Stimulated activated CD4-positive, alpha-beta T cell treated with anti-CD3 and anti-CD28 coated beads, TNF-alpha, amount 100 ng/mL, for 24 hours (primary cell): Measurements from ENCODE around the gene SYT15.
A peak's percentile ranks its signal among the peaks of the same experiment; 100 is the strongest.
"Not testable (repeated sequence)": the region's sequence is repeated elsewhere in the genome, so short reads cannot be mapped to it uniquely, and the experiment has no call there.

Experiments used
- DNase-seq, 3 experiments: peaks; one replicate each; pipeline ENCODE4 v3.0.0-alpha.2; 2020; ENCODE audit warnings: low read depth in 3 of 3

Gene SYT15

GRCh38 chr10:46578474-46579178 lies at the start of gene SYT15:
Gene SYT15, plus strand, starts transcription at chr10:46579128. Its CDS starts 41 bp downstream, at chr10:46579169.
- DNase-seq: not testable (repeated sequence)

GRCh38 chr10:46529742-46530141 lies 49.2 kb upstream of the SYT15 start:
- DNase-seq: not testable (repeated sequence)

GRCh38 chr10:46530249-46531186 lies 48.4 kb upstream of the SYT15 start:
- no peak for DNase-seq

GRCh38 chr10:46532256-46532655 lies 46.7 kb upstream of the SYT15 start:
- not testable (repeated sequence) for DNase-seq

GRCh38 chr10:46534828-46535524 lies 44.0 kb upstream of the SYT15 start:
- no peak for DNase-seq

- no peak for DNase-seq
Measured at GRCh38 chr10:46536171-46536570, 42.8 kb upstream of the SYT15 start.

- DNase-seq: no peak
Measured at GRCh38 chr10:46536781-46537180, 42.1 kb upstream of the SYT15 start.

GRCh38 chr10:46537309-46537708 lies 41.6 kb upstream of the SYT15 start:
- no peak for DNase-seq

- no peak for DNase-seq
Measured at GRCh38 chr10:46538155-46538554, 40.8 kb upstream of the SYT15 start.

- DNase-seq: no peak
Measured at GRCh38 chr10:46538717-46539426, 40.1 kb upstream of the SYT15 start.

- no peak for DNase-seq
Measured at GRCh38 chr10:46539596-46540411, 39.1 kb upstream of the SYT15 start.

GRCh38 chr10:46540412-46541016 lies 38.4 kb upstream of the SYT15 start:
- DNase-seq: no peak

GRCh38 chr10:46541017-46541661 lies 37.8 kb upstream of the SYT15 start:
- peak in 1 of 3 experiments; percentile 17 for DNase-seq

GRCh38 chr10:46541735-46542566 lies 37.0 kb upstream of the SYT15 start:
- DNase-seq: no peak

- DNase-seq: no peak
Measured at GRCh38 chr10:46542567-46543465, 36.1 kb upstream of the SYT15 start.

GRCh38 chr10:46543466-46544377 lies 35.2 kb upstream of the SYT15 start:
- DNase-seq: no peak
